ENCODE data around the gene TCIRG1. TPM values are rescaled to one million over a fixed set of nuclear protein-coding genes. Genes with fewer than 3 reads are reported as not detected.
"Not testable (repeated sequence)": the region's sequence is repeated elsewhere in the genome, so short reads cannot be mapped to it uniquely, and the experiment has no call there.

The TCIRG1 gene
- total RNA-seq, 1 donor from 2014 or later = 134 TPM

DNA sequence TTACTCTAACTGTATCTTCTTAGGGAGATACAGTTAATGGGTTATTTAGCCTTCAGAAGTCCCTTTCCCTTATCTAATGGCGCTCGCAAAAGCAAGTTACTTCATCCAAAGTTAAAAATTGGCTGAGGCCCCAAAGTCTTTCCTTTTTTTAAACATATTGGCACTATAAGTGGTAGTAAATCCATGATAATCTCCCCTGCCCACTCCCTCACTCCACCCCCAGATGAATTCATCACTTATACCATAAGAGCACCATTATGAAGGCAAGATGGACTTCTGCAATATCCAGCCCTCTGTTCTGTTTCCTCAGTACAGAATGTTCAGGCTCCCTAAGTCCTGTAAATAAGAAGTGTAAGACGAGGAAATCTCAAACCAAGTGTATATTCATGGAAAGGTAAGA is 44.7 kb downstream of the TCIRG1 start:
- DNase-seq (ENCODE audit: low spot score) = no peak

DNA sequence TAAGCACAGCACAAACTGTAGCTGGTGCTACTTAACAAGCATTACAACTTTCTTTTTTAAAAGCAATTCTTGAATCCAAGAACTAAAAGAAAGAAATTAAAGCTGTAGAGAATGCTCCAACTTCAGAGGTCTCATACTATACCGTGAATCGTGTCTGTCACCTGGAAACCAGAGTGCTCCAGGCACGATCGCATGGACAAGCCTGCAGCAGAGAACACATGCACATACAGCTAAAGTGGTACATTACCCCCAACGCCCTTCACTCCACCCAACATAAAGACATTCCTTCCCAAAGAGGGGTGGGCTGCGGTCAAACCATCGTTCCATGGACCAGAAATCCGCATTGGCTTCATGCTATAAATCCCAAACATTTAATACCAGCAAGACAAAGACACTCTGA is 50.9 kb downstream of the TCIRG1 start:
- peak; percentile 34 for DNase-seq (ENCODE audit: low spot score)

DNA sequence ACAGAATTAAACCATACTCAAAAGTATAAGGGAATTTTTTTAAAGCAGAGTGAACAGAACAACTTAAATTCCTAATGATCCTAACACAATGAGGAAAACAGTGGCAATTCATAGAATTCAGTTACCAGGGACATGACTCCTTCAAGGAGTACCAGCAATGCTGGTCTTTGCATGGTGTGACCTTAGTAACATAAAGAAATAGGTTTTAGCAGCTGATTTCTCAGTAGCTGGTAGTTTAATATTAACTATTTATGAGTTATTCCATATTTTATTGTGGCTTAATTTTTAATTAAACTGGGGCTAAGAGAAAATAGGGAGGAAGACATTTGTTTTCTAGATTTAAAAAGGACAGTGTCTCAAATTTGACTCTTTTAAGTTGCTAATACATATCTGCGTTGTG is 51.5 kb downstream of the TCIRG1 start:
- DNase-seq (ENCODE audit: low spot score) = no peak

DNA sequence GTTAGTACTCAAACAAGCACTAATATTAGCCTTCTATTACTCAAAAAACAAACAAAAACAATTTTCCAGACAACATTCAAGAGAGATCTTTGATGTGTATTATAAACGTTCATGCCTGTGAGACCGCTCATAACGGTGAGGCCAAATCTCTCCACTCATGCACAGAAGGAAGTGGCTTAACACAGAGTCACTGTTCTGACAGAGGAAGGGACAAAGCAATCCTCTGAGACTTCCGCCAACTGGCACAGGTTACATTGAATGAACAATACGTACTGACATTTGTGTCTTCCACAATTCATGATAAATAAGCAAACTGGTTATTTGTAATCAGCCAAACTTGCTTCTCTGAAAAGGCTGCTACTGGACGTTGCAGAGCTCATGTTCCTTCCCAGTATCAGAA is 51.9 kb downstream of the TCIRG1 start:
- DNase-seq (ENCODE audit: low spot score) = no peak

DNA sequence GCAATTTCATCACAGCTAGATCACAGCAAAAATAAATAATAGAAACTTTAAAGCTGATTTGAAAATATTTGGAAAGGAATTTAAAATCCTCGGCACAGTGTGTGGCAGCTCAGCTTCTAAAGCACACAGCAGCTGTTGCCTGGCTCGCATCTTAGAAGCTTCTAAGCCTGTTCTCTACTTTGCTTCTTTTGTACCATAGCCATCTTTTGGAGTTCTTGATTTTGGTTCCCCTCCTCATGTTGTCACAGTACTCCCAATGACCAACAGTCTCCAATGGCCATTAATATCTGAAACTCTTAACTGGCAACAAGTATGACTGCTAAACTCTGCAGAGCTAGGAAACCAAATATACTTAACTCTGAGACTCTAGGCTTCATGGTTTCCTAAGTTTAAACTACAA is 53.6 kb downstream of the TCIRG1 start:
- DNase-seq (ENCODE audit: low spot score) = no peak

DNA sequence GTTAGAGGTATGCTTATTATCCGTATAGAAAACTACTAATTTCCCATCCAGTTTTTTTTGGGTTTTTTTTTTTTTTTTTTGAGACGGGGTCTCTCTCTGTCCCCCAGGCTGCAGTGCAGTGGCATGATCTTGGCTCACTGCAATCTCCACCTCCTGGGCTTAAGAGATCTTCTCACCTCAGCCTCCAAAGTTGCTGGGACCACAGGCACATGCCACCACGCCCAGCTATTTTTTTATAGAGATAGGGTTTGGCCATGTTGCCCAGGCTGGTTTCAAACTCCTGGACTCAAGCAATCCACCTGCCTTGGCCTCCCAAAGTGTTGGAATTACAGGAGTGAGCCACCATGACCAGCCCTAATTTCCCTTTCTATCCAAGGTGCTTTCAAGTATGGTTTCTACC is 54.1 kb downstream of the TCIRG1 start:
- not testable (repeated sequence) for DNase-seq (ENCODE audit: low spot score)

DNA sequence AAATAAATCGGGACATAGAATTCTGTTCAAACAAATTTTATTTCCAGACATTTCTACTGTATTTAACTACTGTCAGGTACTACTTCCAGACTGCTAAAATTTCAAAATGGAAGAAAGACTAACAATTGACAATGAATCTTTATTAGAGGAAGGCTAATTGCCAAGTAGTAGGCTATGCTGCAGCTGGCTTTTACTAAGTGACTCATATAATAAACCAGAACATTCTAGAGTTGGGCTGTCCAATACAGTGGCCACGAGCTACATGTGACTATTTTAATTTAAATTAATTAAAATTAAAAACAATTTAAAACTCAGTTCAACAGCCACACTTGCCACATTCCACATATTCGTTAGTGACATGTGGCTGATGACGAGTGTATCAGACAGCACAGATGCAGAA is 54.7 kb downstream of the TCIRG1 start:
- DNase-seq (ENCODE audit: low spot score) = no peak

DNA sequence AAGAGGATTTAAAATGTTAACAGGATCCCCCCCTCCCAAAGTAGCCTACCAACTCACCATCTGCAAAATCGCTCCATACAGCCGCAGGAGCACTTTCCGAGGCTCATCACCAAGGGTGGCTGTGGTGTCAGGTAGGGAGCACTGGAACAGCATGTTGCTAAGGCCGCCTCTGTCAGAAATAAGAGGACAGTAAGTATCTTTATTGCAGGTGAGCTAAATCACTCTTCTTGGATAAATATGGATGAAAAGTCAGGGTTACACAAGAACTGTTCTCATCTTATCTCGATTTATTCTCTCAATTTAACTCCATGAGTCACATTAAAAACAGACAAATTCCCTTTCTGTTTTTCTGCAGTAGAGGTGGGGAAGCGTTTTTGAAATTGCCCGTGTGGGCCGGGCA is 58.1 kb downstream of the TCIRG1 start:
- no peak for DNase-seq (ENCODE audit: low spot score)

DNA sequence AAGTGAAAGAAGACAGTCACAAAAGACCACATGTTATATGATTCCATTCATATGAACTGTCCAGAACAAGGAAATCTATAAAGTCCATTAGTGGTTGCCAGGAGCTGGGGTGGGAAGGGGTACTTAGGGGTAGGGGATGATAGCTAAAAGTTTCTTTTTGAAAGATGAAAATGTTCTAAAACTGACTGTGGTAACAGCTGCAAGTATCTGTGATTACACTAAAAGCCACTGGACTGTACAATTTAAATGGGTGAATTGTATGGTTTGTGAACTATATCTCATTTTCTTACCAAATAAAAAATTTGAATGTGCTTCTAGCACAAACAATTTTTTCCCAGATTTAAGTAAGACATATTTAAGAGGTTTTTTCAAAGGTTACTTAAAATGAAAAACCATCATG is 60.2 kb downstream of the TCIRG1 start:
- DNase-seq (ENCODE audit: low spot score) = no peak

DNA sequence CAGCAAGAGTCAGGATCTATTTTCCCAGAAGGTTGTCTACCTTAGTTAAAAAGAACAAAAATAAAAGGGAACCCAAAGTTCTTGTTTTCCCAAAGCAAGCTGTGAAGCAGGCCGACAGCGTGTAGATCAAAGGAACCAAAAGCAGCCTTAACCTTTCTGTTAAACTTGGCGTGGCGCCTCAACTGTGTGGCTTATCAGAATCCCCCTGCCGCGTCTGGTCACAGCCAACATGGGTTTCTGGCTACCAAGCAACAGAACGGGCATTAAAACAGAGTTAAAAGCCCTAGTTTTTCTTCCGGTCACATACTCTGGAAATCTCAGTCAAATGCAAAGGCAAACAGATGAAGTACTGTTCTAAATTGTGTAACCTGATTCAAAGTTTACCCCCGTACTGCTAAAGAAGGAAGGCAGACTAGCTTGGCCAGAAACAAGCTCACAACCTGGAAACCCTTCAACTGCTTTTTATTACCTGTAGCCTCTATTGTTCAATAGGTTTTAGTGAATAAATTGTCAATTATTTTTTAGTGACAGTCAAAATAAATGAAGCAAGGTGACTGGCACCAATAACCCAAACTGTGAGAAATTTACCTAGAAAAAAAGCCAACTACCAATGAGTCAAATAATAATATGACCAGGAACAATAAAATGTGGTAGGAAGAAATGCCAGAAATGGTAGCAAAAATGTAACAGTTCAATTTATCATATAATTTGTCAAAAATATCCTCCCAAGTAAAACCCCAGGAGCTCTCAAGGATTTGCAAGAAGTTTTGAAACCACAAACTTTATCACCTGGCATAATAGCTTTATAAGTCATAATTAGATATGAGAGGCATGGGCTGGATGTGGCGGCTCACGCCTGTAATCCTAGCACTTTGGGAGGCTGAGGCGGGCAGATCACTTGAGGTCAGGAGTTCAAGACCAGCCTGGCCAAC is 60.9 kb downstream of the TCIRG1 start:
- DNase-seq (ENCODE audit: low spot score) = no peak

Other genes starting within 250 kb of the TCIRG1 start
- 98.3 TPM for gene UNC93B1, start 34.9 kb upstream of the TCIRG1 start, total RNA-seq
- gene ALDH3B1, start 28.7 kb upstream of the TCIRG1 start, total RNA-seq = 25.4 TPM
- 172 TPM for gene NDUFS8, start 8.3 kb upstream of the TCIRG1 start, total RNA-seq
- gene CHKA, start 82.4 kb downstream of the TCIRG1 start, total RNA-seq = 66.2 TPM
- gene KMT5B, start 174.3 kb downstream of the TCIRG1 start, total RNA-seq = 67.6 TPM
- 37.1 TPM for gene C11orf24, start 232.9 kb downstream of the TCIRG1 start, total RNA-seq

Data from ureter (tissue), 1 donor.